UCSD-AML1 (cell line): ENCODE results near the gene IFNGR2.
"Not testable (repeated sequence)": the region's sequence is repeated elsewhere in the genome, so short reads cannot be mapped to it uniquely, and the experiment has no call there.

Experiments used
- DNase-seq: peaks from one replicate; lab custom pipeline; 2025; ENCODE audit not compliant: unreplicated experiment; lab: John Stamatoyannopoulos, UW

The IFNGR2 gene

DNA sequence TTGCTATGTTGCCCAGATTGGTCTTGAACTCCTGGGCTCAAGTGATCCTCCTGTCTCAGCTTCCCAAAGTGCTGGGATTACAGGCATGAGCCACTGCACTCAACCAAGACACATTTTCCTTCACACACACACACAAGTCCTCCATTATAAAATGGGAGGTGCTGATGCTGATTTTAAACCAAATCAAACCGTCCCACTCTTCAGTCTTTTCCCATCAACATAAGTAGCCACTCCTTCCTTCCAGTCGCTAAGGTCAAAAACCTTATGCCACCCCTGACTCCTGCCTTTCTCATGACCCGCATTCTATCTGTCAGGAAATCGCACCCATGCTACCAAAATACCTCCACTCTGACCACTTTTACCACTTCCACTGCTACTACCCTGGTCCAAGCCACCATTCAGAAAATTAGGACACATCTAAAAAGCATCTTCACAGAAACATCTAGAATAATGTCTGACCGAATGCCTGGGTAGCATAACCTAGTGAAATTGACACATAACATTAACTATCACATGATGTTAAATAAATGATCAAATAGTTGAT is 28.0 kb upstream of the IFNGR2 start:
- DNase-seq: no peak

DNA sequence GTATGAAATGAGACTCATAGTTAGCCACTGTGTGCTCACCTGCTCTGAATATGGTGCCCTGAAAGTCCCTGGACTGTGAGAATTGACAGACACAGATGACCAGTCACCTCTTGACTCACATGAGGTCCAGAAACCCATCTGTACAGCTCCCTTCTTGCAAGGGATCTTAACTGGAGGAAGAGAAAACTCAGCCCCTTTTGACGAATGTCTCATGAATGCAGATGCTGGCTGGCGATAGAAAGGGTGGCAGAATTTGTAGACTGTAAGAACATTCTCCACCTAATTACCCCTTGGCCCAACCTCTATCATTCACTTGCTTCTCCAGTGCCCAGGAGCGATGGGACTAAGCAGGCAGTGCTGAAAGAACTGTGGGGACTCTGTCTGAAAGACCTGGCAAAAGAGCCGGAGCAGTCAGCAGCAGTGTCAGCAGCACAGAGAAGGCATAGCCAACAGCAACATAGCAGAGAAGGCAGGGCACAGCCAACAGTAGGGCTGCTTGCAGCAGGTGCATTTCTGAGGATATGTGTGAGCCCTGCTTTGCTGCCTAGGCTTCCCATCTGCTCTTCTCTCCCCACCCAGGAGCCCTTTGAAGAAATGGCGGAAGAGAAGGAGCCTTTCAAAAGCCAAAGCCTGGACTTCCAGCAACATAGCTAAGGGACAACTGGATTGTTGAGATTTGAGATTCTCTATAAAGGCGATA is 25.8 kb upstream of the IFNGR2 start:
- no peak for DNase-seq

DNA sequence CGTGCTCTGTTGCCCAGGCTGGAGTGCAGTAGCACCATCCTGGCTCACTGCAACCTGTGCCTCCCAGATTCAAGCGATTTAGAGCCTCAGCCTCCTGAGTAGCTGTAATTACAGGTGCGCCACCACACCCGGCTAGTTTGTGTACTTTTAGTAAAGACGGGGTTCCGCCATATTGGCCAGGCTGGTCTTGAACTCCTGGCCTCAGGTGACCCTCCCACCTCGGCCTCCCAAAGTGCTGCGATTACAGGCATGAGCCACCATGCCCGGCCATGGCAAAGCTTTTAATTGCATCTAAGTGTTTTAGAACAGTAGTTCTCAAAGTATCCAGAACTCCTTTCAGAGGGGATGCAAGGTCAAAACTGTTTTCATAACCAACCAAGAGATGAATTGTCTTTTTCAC is 25.1 kb upstream of the IFNGR2 start:
- DNase-seq: no peak

DNA sequence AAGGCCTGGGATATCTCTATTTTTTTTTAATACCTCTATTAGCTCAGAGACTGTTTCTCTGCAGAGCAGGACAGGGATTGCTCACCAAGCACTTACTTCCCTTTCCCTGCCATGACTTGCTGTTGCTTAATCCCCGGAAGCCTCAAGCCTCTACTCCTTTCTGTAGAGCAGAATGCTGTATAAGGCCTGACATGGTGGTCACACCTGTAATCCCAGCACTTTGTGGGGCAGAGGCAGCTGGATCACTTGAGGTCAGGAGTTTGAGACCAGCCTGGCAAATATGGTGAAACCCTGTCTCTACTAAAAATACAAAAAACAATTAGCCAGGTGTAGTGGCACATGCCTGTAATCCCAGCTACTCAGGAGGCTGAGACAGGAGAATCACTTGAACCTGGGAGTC is 23.3 kb upstream of the IFNGR2 start:
- DNase-seq: peak; percentile 29

DNA sequence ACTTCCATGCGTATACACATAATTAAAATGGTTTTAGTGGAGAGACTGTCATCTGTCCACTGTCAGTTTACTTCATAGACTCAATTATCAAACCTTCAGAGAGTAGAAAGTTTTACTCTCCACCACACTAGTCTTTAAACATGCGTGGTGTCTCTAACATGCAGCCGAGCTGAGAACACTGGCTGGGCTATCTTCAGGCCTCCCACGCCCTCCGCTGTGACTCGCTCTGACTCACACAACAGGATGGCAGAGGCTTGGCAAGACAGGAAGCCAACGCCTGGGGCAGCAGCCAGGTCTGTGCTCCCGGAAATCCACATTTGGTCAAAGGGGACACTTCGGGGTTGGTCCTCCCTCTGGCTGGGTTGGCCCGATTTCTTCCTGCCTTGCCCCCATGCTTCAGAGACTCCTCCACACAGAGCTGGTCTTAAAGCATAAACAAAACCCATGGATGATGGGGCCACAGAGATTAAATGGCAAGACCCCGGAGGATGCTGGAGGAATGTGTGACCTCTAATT is 22.7 kb upstream of the IFNGR2 start:
- DNase-seq: peak; percentile 85

DNA sequence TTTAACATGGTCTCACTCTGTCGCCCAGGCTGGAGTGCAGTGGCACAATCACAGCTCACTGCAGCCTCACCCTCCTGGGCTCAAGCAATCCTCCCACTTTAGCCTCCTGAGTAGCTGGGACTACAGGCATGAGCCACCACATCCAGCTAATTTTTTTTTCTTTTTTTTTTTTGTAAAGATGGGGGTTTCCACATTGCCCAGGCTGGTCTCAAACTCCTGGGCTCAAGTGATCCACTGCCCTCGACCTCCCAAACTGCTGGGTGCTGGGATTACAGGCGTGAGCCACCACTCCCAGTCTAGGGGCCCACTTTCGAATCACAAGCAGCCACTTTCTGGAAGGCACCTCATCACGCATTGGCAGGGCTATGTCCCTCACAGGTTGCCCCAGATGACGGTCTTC is 21.8 kb upstream of the IFNGR2 start:
- not testable (repeated sequence) for DNase-seq

DNA sequence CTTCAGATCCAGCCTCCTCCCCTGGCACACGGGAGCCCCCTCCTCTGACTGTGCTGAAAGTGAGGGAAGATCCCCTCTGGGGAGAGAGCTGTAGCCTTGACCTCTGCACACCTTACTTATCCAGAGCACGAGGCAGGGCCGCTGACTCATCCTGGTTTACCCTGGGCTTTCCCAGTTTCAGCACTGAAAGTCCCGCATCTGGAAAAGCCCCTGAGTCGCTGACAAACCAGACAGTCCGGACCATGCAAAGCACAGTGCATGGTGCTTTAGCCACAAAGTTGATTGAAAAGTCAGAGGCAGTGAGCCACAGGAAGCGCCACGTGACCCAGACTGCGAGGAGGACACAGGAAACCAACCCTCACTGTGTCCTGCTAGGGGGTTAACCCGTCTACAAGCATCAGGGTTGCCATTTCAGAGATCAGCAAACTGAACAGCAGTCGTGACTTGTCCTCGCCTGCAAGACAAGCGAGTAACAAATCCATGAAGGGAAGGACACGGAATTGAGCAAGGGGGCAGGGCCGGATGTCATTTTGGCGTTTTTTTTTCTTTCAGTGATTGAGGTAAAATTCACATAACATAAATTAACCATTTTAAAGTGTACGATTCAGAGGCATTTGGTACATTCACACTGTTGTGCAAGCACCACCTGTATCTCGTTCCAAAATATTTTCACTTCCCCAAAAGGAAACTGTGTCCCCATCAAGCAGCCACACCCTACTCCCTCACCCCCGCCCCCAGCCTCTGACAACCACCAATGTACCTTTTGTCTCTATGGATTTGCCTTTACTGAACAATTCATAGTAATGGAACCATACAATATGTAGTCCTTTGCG is 19.9 kb upstream of the IFNGR2 start:
- DNase-seq: peak; percentile 75

DNA sequence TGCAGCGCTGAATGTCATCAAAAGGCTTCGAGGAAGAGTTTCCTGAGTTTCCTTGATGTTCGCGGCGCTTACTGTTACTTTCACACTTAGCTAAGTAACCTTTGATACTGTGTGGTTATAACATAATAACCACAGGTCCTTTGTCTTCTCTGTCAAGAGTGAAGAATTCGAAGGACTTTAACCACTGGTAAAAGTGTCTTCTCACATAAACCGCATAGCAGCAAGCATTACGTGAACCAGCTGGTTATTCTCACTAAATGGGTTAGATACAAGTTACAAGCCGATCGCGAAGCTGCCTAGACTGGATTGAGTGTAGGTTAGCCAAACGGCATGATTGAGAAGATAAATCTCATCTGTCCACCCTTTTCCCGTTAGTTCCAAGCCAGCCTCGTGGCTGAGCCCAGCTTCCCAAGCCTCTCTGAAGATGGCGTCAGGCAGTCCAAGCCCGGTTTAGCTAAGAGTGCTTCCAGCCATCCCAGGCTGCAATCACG is 18.3 kb upstream of the IFNGR2 start:
- DNase-seq: no peak

DNA sequence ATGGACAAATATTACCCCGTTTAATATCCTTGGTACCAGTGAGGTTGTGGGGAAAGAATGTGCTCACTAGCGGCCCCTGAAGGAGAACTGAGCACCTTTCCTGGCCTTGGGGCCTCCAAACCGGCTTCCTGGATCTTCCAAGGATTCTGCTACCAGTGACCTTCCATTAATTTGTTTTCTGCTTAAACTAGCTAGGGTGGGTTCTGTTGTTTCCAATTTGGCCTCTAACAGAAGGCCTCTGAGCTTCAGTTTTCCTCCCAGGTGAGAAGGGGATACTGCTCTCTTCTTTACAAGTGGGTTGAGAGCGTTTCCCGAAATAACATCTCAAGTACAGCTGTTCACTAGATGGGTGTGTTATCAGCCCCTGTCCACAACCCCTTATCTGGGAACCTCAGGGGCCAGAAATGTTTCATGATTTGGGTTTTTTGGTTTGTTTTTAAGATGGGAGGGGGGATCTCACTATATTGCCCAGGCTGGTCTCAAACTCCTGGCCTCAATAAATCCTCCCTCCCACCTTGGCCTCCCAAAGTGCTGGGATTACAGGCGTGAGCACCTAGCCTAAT is 16.9 kb upstream of the IFNGR2 start:
- no peak for DNase-seq

DNA sequence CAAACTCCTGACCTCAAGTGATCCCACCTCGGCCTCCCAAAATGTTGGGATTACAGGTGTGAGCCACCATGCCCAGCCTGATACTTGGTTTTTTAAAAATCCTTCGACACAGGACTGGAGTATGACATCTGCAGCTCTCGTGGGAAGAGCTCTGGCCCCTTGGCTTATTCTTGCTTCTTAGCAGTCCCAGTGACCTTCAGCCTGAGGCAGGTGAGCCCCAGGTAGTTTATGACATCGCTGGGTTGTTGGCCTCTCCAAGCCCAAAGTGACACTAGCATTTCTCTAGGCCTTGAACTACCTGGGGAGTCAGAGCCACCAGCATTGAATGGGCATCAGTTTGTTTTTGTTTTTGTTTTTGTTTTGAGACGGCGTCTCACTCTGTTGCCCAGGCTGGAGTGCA is 15.9 kb upstream of the IFNGR2 start:
- DNase-seq: no peak

DNA sequence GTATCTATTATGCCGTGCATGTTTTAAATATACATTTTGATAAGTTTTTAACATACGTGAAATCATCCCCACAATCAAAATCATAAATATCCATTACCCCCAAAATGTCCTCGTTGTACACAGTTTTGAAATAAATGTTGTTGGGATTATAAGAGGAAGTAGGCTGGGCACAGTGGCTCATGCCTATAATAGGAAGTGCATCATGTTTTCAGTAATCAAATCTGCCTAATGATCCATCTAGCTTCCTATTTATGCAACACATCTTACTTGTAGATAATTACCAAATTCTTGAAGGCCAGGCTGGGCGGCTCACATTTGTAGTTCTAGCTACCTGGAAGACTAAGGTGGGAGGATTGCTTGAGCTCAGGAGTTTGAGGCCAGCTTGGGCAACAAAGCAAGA is 15.0 kb upstream of the IFNGR2 start:
- no peak for DNase-seq

DNA sequence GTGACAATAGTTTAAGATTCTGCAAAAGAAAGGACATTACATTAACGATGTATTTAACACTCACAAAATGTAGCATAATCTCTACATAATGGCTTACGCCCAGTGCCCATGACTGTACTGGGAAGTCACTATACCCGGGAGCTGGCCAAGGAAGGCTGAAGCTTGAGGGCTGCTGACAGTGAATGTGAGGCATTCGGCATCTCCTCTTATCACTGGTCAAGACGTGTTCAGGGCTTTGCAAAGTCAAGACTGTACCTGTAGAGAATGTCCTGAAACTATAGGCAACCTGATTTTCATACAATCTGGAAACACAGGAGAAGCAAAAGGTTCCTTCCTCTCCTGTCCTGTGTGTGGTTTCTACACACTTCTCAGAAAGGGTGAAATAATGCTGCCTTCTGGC is 12.7 kb upstream of the IFNGR2 start:
- no peak for DNase-seq

DNA sequence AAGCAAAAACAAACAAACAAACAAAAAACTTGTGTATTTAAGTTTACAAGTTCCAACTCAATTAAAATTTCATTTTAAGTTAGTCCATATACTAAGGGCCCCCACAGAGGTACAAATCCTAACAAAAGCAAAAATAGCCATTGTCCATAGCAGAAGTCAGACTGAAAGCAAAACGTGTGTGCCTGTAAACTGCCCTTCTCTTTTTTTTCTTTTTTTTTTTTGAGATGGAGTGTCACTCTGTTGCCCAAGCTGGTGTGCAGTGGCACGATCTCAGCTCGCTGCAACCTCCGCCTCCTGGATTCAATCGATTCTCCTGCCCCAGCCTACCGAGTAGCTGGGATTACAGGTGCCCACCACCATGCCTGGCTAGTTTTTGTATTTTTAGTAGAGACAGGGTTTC is 11.6 kb upstream of the IFNGR2 start:
- no peak for DNase-seq

DNA sequence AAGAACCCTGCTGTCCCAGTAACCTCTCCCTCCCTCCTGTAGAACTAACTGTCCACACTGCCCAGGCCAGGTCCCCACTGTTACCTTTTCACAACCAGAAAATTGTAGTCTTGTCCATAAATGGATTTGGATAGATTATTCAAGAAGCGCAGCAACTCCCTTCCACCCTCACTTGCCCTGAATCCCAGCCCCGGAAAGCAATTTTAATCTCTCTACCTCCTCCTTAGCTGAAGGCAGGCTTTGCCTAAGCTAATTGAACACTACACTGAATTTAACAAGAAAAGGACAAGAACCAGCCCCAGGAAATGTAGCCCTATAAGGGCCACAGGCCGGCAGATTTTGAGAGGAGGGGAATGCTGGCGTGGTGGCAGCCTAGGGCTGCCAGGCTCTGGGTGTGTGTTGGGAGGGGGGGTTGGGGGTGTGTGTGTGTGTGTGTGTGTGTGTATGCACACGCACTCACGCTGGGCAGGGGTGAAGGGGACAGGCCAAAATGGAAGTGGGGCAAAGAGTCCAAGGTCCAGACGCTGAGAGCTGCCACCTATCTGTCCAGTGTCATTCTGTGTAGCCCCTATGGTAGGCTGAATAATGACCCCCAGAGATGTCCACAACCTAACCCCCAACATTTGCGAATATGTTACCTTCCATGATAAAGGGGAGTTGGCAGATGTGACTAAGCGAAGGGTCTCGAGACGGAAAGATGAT is 10.8 kb upstream of the IFNGR2 start:
- DNase-seq: no peak

DNA sequence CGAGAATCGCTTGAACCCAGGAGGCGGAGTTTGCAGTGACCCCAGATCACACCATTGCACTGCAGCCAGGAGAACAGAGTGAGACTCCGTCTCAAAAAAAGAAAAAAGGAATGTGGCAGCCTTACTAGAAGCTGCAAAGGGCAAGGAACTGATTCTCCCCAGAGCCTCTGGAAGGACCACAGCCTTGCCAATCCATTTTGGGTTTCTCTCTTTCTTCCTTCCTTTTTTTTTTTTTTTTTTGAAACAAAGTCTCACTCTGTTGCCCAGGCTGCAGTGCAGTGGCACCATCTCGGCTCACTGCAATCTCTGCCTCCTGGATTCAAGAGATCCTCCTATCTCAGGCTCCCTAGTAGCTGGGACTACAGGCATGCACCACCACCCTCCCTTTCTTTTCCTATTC is 9.9 kb upstream of the IFNGR2 start:
- DNase-seq: no peak

DNA sequence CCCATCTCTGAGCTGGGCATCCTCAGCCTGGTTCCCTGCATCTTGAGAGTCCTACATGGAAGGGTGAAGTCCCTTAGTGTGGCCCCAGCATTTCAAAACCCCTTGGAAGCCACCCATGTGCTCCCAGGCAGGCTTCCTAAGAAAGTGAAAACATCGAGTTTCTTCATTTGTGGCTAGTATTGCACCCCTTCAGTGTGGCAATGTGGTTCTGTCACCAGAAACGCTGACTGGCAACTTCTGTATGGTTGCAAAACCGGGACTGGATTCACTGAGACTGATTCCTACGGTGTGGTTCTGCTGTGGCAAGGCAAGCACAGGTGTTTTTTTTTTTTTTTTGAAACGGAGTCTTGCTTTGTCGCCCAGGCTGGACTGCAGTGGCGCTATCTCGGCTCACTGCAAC is 9.0 kb upstream of the IFNGR2 start:
- no peak for DNase-seq

DNA sequence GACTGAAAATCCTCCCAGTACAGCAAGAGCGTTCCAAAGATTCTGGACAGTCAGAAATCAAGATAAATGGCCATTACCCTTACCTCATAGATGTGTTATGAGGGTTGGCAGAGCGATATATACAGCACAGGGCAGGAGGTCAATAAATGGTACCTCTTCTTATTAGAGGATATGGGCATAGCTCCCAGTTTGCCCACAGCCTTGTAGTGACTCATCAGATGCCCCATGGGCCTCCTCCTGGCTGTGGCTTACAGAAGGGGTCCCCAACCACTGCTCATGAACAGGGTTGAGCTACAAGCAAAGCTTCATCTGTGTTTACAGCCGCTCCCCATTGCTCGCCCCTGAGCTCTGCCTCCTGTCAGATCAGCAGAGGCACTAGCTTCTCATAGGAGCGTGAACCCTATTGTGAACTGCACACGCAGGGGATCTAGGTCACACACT is 7.3 kb upstream of the IFNGR2 start:
- DNase-seq: no peak

DNA sequence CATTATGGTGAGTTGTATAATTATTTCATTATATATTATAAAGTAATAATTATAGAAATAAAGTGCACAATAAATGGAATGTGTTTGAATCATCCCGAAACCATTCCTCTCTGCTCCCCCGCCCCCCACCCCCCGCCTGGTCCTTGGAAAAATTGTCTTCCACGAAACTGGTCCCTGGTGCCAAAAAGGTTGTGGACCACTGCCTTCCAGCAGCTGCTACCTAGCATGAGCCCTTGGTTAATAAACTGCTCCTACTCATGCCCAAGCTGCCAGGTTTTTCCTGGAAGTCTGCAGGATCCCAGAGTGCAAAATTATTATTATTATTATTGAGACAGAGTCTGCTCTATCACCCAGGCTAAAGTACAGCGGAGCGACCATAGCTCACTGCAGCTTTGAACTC is 6.8 kb upstream of the IFNGR2 start:
- no peak for DNase-seq

DNA sequence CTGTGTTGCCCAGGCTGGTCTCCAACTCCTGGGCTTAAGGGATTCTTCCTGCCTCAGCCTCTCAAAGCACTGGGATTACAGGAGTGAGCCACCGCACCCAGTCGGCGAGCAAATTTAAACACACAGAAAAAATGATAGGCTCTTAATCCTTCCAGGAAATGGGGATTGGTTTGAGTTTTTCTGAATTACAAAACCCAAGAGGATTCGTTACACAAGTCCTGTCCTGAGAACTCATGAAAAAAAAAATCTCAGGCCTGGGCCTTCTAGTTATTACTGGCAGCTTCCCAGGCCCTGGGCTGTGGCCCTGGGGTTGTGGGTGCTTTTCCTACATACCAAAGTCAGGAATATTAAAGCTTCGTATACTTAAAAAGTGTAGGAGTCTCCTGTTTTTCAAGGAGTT is 6.3 kb upstream of the IFNGR2 start:
- no peak for DNase-seq

DNA sequence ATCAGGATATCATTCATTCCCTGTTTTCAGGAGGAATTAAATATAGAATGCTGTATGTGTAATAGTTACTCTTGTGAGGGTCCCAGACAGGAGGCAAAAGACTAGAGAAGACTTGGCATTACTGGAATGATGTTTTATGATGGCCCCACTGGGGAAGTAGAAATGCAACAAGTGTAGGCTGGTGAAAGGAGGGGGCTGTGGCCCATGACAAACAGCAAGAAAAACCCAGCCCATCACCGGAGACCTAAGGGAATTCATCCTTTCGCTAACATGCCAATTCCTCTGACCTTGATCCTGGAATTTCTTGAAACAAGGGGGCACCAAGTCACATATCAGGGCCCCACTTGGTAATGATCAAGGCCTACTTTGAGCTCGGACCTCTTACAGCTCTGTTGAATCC is 5.5 kb upstream of the IFNGR2 start:
- no peak for DNase-seq

DNA sequence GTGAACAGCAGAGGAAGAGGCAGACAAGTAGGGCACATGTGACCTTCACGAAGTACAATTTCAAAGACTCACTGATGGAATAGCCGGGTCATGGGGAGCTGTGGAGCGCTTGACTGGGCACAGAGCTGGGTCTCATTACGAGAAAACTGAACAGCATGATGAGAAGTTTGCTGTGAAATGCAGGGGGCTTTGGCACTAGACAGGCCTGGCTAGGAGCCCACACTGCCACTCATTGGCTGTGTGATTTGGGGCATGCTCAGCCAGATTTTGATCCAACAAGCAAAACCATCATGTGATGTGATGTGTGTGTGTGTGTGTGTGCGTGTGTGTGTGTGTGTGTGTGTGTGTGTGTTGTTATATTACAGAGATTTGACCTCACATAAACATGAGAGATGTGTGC is 4.9 kb upstream of the IFNGR2 start:
- no peak for DNase-seq
